K562 (cell line): ENCODE measurements around the gene SUPT5H. TPM values are rescaled to one million over a fixed set of nuclear protein-coding genes. Genes with fewer than 3 reads are reported as not detected.

Experiments
- ATAC-seq: fragments of 200-7000 bp; cut with Tn5 transposase; 3 replicates; pipeline ENCODE4 v1.9.1; 2020; ENCODE audit warnings: moderate library complexity
- BruUV-seq: library from RNA; stranded (reverse); fragments of 400-500 nt; replicated peaks from 2 replicates; lab custom pipeline; 2021; lab: Mats Ljungman, UMichigan
- CTCF ChIA-PET: fragments of 300-600 bp; formaldehyde crosslinking; extraction: SDS; loops from one replicate; lab custom pipeline; 2021; ENCODE audit warnings: low intra/inter-chr PET ratio; lab: Yijun Ruan, JAX
- POLR2A ChIA-PET: fragments of 300-600, 350-650 bp; sonication (Branson Sonifier 250); formaldehyde crosslinking; extraction: SDS; loops from one replicate; lab custom pipeline; 2021; ENCODE audit warnings: antibody characterized with exemption, inconsistent platforms; lab: Yijun Ruan, JAX
- DNase-seq, 4 experiments: peaks; one replicate each; pipeline versions ENCODE4 v3.0.0 to v3.0.0-alpha.2; 2011 to 2018; ENCODE audit warnings: low spot score in 3 of 4, mixed read lengths in 3 of 4; ENCODE audit errors: extremely low read depth in 1 of 4
- FAIRE-seq: peaks from 2 replicates; lab custom pipeline; 2011; peaks lifted over from hg19 to GRCh38; lab: Jason Lieb, UNC
- H2AFZ ChIP-seq: 2 replicates; pipeline ENCODE4 v1.6.0; 2011; ENCODE audit warnings: low read depth, low read length, control low read depth, inconsistent platforms
- H3K27ac ChIP-seq: fragments of 200-600 bp; 3 replicates; pipeline ENCODE4 v1.8.0; 2011; ENCODE audit warnings: low read depth, mild to moderate bottlenecking, control low read depth, inconsistent platforms, low read length, moderate library complexity, mixed read lengths; ENCODE audit errors: extremely low read depth
- H3K27me3 ChIP-seq, 2 experiments: fragments of 300-600 bp in 1 of 2; 2 replicates in 1 of 2; 3 replicates in 1 of 2; pipeline versions ENCODE4 v1.6.0 to v1.8.0; 2011; ENCODE audit warnings: inconsistent platforms in 2 of 2, low read length in 2 of 2, mild to moderate bottlenecking in 1 of 2, mixed read lengths in 1 of 2, moderate library complexity in 1 of 2; ENCODE audit not compliant: control insufficient read depth in 2 of 2, insufficient read depth in 2 of 2
- H3K36me3 ChIP-seq: fragments of 300-600 bp; 3 replicates; pipeline ENCODE4 v1.8.0; 2011; ENCODE audit warnings: mild to moderate bottlenecking, low read length, inconsistent platforms; ENCODE audit not compliant: control insufficient read depth, insufficient read depth
- H3K4me1 ChIP-seq, 2 experiments: fragments of 200-600 bp in 1 of 2; replicated peaks in 1 of 2; 2 replicates in 1 of 2; 3 replicates in 1 of 2; pipeline versions ENCODE4 v1.5.1 to v1.8.0; 2011; ENCODE audit warnings: inconsistent platforms in 2 of 2, low read length in 2 of 2, mild to moderate bottlenecking in 1 of 2, mixed read lengths in 1 of 2, moderate library complexity in 1 of 2; ENCODE audit not compliant: control insufficient read depth in 2 of 2, insufficient read depth in 2 of 2
- H3K4me2 ChIP-seq: 2 replicates; pipeline ENCODE4 v1.6.1; 2011; ENCODE audit warnings: low read length, control low read depth, inconsistent platforms, mixed read lengths; ENCODE audit not compliant: insufficient read depth
- H3K4me3 ChIP-seq: fragments of 200-600 bp; sonication (generic), shearing (Covaris generic); 2 replicates; pipeline ENCODE4 v1.5.1; 2016; ENCODE audit warnings: control low read depth, inconsistent platforms
- H3K79me2 ChIP-seq: fragments of 200-600 bp; 3 replicates; pipeline ENCODE4 v1.8.0; 2011; ENCODE audit warnings: low read length, inconsistent platforms; ENCODE audit not compliant: control insufficient read depth, insufficient read depth
- H3K9ac ChIP-seq, 2 experiments: 2 replicates each; pipeline versions ENCODE4 v1.6.0 to v1.6.1; 2011; ENCODE audit warnings: low read depth in 2 of 2, low read length in 2 of 2, control low read depth in 1 of 2, inconsistent platforms in 1 of 2, mild to moderate bottlenecking in 1 of 2, mixed read lengths in 1 of 2; ENCODE audit not compliant: insufficient read depth in 1 of 2
- H3K9me1 ChIP-seq: one replicate; pipeline ENCODE4 v1.6.0; 2011; ENCODE audit warnings: inconsistent platforms, mild to moderate bottlenecking, low read length, moderate library complexity; ENCODE audit not compliant: control insufficient read depth, insufficient read depth
- H3K9me3 ChIP-seq: replicated peaks from 2 replicates; pipeline ENCODE4 v1.5.1; 2011; ENCODE audit warnings: low read depth, low read length, inconsistent platforms; ENCODE audit not compliant: control insufficient read depth, insufficient read depth
- H4K20me1 ChIP-seq: replicated peaks from 2 replicates; pipeline ENCODE4 v1.6.1; 2011; ENCODE audit warnings: low read length, inconsistent platforms, mixed read lengths; ENCODE audit not compliant: control insufficient read depth, insufficient read depth
- BRF1 ChIP-seq: IDR thresholded peaks from 3 replicates; pipeline ENCODE4 v1.6.1; 2011; ENCODE audit warnings: borderline replicate concordance, mild to moderate bottlenecking; ENCODE audit not compliant: insufficient read length; ENCODE audit errors: extremely low read depth
- CREB1 ChIP-seq, 2 experiments: sonication (generic) in 1 of 2; formaldehyde crosslinking in 1 of 2; IDR thresholded peaks; 2 replicates each; pipeline versions ENCODE4 v1.6.1 to v1.8.0; 2012 to 2022; ENCODE audit warnings: inconsistent platforms in 1 of 2, mild to moderate bottlenecking in 1 of 2, missing genetic modification reagents in 1 of 2, moderate library complexity in 1 of 2
- ELK3 ChIP-seq: fragments of 450-650 bp; formaldehyde crosslinking; IDR thresholded peaks from 2 replicates; pipeline ENCODE4 v1.4.0; 2020; ENCODE audit warnings: mild to moderate bottlenecking
- ETS2 ChIP-seq: IDR thresholded peaks from 2 replicates; pipeline ENCODE4 v1.6.1; 2016; ENCODE audit warnings: borderline replicate concordance, missing genetic modification characterization, mild to moderate bottlenecking, moderate library complexity, missing compliant biosample characterization; ENCODE audit not compliant: poor library complexity, severe bottlenecking
- EZH2 ChIP-seq: IDR thresholded peaks from 2 replicates; pipeline ENCODE4 v1.6.1; 2012; ENCODE audit warnings: low read depth, mild to moderate bottlenecking, inconsistent platforms, low read length, borderline replicate concordance
- KAT8 ChIP-seq: fragments of 450-650 bp; IDR thresholded peaks from 2 replicates; pipeline ENCODE4 v1.6.1; 2016; ENCODE audit warnings: low read depth, mild to moderate bottlenecking
- MCM3 ChIP-seq: fragments of 450-650 bp; IDR thresholded peaks from 2 replicates; pipeline ENCODE4 v1.6.1; 2016
- MLLT1 ChIP-seq, 2 experiments: fragments of 450-650 bp; IDR thresholded peaks; 2 replicates each; pipeline ENCODE4 v1.6.1; 2016
- SMARCE1 ChIP-seq: fragments of 450-650 bp; IDR thresholded peaks from 2 replicates; pipeline ENCODE4 v1.7.1; 2016; ENCODE audit warnings: mild to moderate bottlenecking
- SRSF7 ChIP-seq: fragments of 200-400 bp; formaldehyde crosslinking; optimal IDR thresholded peaks from 2 replicates; pipeline ENCODE3; 2017; ENCODE audit warnings: mild to moderate bottlenecking, low read depth, low read length
- TCF7L2 ChIP-seq: fragments of 150-350 bp; IDR thresholded peaks from 2 replicates; pipeline ENCODE4 v1.6.1; 2016; ENCODE audit warnings: low read depth, mild to moderate bottlenecking, low read length, moderate library complexity
- TEAD1 ChIP-seq, 2 experiments: fragments of 450-650 bp in 1 of 2; sonication (generic) in 1 of 2; formaldehyde crosslinking; IDR thresholded peaks; 2 replicates each; pipeline versions ENCODE4 v1.4.0 to v1.8.0; 2020 to 2022; ENCODE audit warnings: mild to moderate bottlenecking in 2 of 2, missing genetic modification reagents in 1 of 2
- ZNF134 ChIP-seq: fragments of 250-450 bp; sonication (Bioruptor Pico); conservative IDR thresholded peaks from 2 replicates; pipeline ENCODE4 v1.4.0; 2020
- ZNF175 ChIP-seq: fragments of 200-800 bp; sonication (Bioruptor generic); IDR thresholded peaks from 2 replicates; pipeline ENCODE4 v1.6.1; 2016; ENCODE audit warnings: low read depth, mild to moderate bottlenecking, missing genetic modification characterization, missing compliant biosample characterization
- ZNF277 ChIP-seq: fragments of 250-450 bp; sonication (Bioruptor Pico); IDR thresholded peaks from 2 replicates; pipeline ENCODE4 v1.8.0; 2022; ENCODE audit warnings: inconsistent platforms, mild to moderate bottlenecking, moderate library complexity, borderline replicate concordance
- ZNF764 ChIP-seq: fragments of 250-450 bp; sonication (Bioruptor Pico); IDR thresholded peaks from 2 replicates; pipeline ENCODE4 v1.4.0; 2020; ENCODE audit warnings: low read depth, mild to moderate bottlenecking, moderate library complexity
- ZNF830 ChIP-seq: fragments of 250-450 bp; sonication (Bioruptor Pico); IDR thresholded peaks from 2 replicates; pipeline ENCODE4 v1.5.0; 2021; ENCODE audit warnings: mild to moderate bottlenecking
- WGBS: fragments of 100-300 bp; shearing (Covaris generic); methylation state at CpG from one replicate; pipeline ENCODE4 v1.1.6; 2016; ENCODE audit warnings: low coverage, mixed read lengths; ENCODE audit not compliant: insufficient coverage; ENCODE audit errors: missing lambda C conversion rate; 5-methylcytosine and 5-hydroxymethylcytosine counted together
- in situ Hi-C: fragments of 300-500 bp; cut with MboI; formaldehyde crosslinking; loops from 4 replicates; pipeline ENCODE4 v1.15.0; 2018; ENCODE audit warnings: inconsistent platforms, mixed read lengths
- intact Hi-C: fragments of 100-400 bp; cut with micrococcal nuclease; formaldehyde crosslinking; loops from 2 replicates; pipeline ENCODE4 v1.14.2; 2022
- polyA plus RNA-seq, 8 experiments: library from polyadenylated mRNA; depleted of rRNA in 4 of 8; stranded (reverse) in 5 of 8; unstranded in 3 of 8; fragments of >200 nt; fragmentation: Nextera tagmentation in 2 of 8; fragmentation: Illumina TruSeq in 1 of 8; extraction: Ambion mirVana in 2 of 8; extraction: Trizol in 1 of 8; gene quantifications; 2 replicates each; pipeline versions ENCODE4 v1.2.1 to v1.2.3, GENCODE V29; 2011 to 2014; ENCODE audit warnings: inconsistent platforms in 1 of 8, missing spikeins in 1 of 8
- total RNA-seq, 7 experiments: library from RNA; depleted of rRNA in 6 of 7; stranded (reverse); fragments of >200 nt in 6 of 7; fragmentation: Illumina TruSeq in 2 of 7; extraction: Trizol in 2 of 7; gene quantifications; 2 replicates each; pipeline versions ENCODE4 v1.2.1 to v1.2.3, GENCODE V29; 2011 to 2021; ENCODE audit warnings: low replicate concordance in 1 of 7

SUPT5H gene
- total and polyA plus RNA-seq, 9 of the 15 experiments (the other 6 are each of a cell fraction or from before 2014, with no cell fraction given): 13.3 to 85.9 (median 35.9) TPM

GRCh38 chr19:39397360-39398296 is 47.8 kb upstream of the SUPT5H start:
- Histone ChIP-seq H3K9me3 (no peaks in the 10 kb centered on the region), H3K79me2 (peaks cover 2% of the 10 kb centered on the region; the same call in 2 of the 3 replicates), H4K20me1 (no peaks in the 10 kb centered on the region), H3K4me3 (no peak overlapping the region), H2AFZ (peak overlapping the region; percentile 45; the same call in 1 of the 2 replicates), H3K9me1 (peaks cover 3% of the 10 kb centered on the region), H3K4me2 (peak overlapping the region; percentile 52), H3K27ac (peak overlapping the region; percentile 68), H3K9ac (peak overlapping the region; percentile 33 to 85; a peak in 3 of 4 replicates), H3K4me1 (peaks cover 33 to 42% of the 10 kb centered on the region in 2 experiments), H3K36me3 (peaks cover 27% of the 10 kb centered on the region; the same call in 2 of the 3 replicates), H3K27me3 (no peaks in the 10 kb centered on the region)
- DNase-seq: peak; percentile 79 to 92 (median 86)
- 40% methylated on average over 17 of the region's 17 CpGs for WGBS
- in situ Hi-C loops (no loop called here), intact Hi-C loops (loop anchor here (1.0 kb wide), 1 partner anchor 15 kb away; the partner anchor contains the start of gene PLEKHG2)
- peak; percentile 88 for FAIRE-seq
- POLR2A ChIA-PET: interaction anchor here (0.6 to 1.8 kb wide), 14 partner anchors 9 to 531 kb away, joined by 3 to 12 read pairs (median 4); partner anchors contain the start of genes RPS16, SAMD4B, SUPT5H and TIMM50
- BruUV-seq: no TSS peak
- peak; percentile 92 for ATAC-seq
- CTCF ChIA-PET: interaction anchor here (0.5 to 4.4 kb wide), 4 partner anchors 10 to 154 kb away, joined by 3 to 74 read pairs (median 4); partner anchors contain the start of gene PLEKHG2
- TF ChIP-seq ZNF830 (CRISPR knock-in tag) (no peak), BRF1 (no peak), ZNF175 (no peak), MCM3 (no peak), ETS2 (tag) (no peak), ZNF277 (CRISPR knock-in tag) (no peak), SRSF7 (no peak), SMARCE1 (peak; percentile 25), MLLT1 (IDR thresholded peaks at IDR 0.05) (peak in 1 of 2 experiments; percentile 12; a peak in 1 of 4 replicates), EZH2 (no peak), KAT8 (no peak), ZNF764 (CRISPR knock-in tag) (no peak), CREB1 (IDR thresholded peaks at IDR 0.05) (no peak), CREB1 (CRISPR knock-in tag; IDR thresholded peaks at IDR 0.05) (no peak; the same call in 1 of the 2 replicates), TEAD1 (CRISPR knock-in tag; IDR thresholded peaks at IDR 0.05) (no peak), ELK3 (CRISPR knock-in tag) (no peak), TCF7L2 (no peak), ZNF134 (no peak)
